ENCODE results near the gene RGS17.

Gene RGS17

DNA sequence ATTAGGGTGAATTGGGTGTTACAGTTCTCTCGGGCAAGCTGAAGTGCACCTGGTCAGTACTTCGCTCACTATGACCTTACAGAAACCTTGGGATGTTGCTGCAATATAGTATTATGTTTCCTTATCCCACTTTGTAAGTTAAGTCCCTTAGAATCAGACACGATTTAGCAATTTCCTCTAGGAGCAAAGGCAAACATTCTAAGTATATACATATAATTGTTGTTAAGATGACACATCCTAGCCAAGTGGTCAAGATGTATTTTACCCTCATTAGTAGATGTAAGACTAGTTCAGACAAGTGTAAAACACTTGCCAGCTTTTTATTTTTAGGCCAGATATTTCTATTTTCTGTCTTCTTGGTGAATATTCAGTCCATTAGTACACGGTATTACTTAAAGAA lies 31.1 kb upstream of the RGS17 start:
- DNase-seq (ENCODE audit: extremely low spot score) = no peak
- ChIA-PET CTCF (interaction anchor here (0.9 kb wide), 1 partner anchor 48 kb away, joined by 3 read pairs; no protein-coding TSS in a partner anchor), POLR2A (no interaction called here)
- TF ChIP-seq, protein P1, sequence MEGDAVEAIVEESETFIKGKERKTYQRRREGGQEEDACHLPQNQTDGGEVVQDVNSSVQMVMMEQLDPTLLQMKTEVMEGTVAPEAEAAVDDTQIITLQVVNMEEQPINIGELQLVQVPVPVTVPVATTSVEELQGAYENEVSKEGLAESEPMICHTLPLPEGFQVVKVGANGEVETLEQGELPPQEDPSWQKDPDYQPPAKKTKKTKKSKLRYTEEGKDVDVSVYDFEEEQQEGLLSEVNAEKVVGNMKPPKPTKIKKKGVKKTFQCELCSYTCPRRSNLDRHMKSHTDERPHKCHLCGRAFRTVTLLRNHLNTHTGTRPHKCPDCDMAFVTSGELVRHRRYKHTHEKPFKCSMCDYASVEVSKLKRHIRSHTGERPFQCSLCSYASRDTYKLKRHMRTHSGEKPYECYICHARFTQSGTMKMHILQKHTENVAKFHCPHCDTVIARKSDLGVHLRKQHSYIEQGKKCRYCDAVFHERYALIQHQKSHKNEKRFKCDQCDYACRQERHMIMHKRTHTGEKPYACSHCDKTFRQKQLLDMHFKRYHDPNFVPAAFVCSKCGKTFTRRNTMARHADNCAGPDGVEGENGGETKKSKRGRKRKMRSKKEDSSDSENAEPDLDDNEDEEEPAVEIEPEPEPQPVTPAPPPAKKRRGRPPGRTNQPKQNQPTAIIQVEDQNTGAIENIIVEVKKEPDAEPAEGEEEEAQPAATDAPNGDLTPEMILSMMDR (IDR thresholded peaks at IDR 0.05; ENCODE audit: control extremely low read depth, extremely low read depth, low read depth, missing control alignments) = no peak

DNA sequence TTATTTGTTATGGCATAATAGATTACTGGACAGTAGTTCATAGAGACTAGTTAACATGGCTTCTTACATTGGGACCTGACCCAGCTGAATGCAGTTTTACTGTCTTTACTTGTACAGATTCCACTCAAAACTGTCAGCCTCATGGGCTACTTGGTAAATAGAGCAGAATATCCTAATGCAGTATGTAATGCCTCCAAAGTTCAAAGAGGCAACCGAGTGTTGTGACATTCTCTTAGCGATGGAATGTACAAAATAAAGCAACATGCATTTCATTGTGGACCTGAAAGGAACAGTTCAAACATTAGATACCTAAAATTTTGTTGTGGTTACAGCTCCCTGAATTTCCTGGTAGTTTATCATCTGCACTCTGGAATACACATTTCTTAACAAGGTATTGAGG lies 29.1 kb upstream of the RGS17 start:
- ChIA-PET CTCF (interaction anchor here (1.6 kb wide), 1 partner anchor 9 kb away, joined by 3 read pairs; no protein-coding TSS in a partner anchor), POLR2A (no interaction called here)
- TF ChIP-seq, protein P1 (IDR thresholded peaks at IDR 0.05; ENCODE audit: control extremely low read depth, extremely low read depth, low read depth, missing control alignments) = no peak
- no peak for DNase-seq (ENCODE audit: extremely low spot score)

DNA sequence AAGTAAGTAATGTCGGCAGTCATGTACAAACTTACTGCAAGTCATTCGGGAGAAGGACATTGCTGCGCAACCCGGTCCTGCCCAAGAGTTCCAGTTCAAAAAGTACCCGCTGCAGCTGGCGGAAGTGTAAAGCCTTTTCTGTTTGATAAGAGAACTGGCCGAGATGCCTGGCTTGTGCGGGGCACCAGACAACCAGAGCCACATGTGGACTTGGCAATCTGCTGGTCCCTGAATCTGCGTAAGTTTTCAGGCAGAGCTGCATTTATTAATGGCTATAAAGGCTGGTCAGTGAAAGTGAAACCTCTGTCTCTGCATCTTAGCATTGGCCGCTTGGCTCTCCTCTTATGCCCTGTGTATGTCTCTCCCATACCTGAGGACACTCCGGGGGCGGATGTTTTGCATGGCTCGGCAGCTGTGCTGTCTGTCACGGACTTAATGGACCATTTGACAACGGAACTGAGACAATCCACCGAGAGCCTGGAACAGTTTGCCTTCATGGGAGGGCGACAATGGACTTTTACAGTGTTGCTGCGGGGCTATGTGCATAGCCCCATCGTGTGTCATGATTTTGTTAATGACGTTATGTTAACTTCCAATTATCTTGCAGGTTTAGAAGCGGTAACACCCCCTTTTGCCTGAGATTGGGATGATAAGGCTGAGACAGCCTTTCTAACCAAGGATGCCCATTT lies 19.8 kb upstream of the RGS17 start:
- no peak for DNase-seq (ENCODE audit: extremely low spot score)
- POLR2A ChIA-PET = no interaction called here
- TF ChIP-seq, protein P1 (IDR thresholded peaks at IDR 0.05; ENCODE audit: control extremely low read depth, extremely low read depth, low read depth, missing control alignments) = no peak
- CTCF ChIA-PET = no interaction called here

DNA sequence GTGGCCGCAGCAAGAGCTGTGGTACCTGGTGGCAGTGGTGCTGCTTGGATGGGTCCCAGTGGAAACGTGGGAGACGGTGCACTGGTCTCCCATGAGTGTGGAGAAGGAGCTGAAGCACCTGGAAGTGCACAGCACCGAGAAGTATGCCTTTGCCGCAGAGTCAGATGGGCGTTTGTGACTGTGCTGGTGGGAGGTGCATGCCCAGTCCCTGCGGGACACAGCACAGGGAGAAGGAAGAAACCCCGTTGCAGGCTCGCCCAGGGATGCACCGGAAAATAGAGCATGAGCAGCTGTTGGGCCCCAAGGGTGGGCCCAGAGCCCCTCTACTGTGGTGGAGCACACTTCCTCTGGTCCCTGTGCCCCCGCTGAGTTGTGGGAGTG lies 19.3 kb upstream of the RGS17 start:
- POLR2A ChIA-PET = no interaction called here
- no peak for DNase-seq (ENCODE audit: extremely low spot score)
- CTCF ChIA-PET = no interaction called here
- TF ChIP-seq, protein P1 (IDR thresholded peaks at IDR 0.05; ENCODE audit: control extremely low read depth, extremely low read depth, low read depth, missing control alignments) = no peak

DNA sequence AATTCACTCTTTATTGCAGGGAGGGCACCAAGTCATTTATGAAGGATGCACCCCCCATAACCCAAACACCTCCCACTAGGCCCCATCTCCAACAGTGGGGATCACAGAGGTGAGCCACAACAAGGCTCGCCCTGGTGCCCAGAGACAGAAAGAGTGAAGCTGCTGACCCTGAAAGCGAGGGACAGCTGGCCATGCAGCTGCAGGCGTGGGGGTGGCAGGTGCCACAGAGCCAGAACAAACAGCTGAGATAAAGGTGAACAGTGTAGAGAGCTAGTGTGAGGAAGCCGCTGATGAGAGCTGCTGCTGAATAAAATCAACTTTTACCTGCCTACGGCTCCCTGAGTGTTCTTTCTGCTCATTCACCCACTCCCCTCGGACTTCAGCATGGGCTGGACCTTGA lies 18.8 kb upstream of the RGS17 start:
- ChIA-PET CTCF (no interaction called here), POLR2A (no interaction called here)
- DNase-seq (ENCODE audit: extremely low spot score) = no peak
- TF ChIP-seq, protein P1 (IDR thresholded peaks at IDR 0.05; ENCODE audit: control extremely low read depth, extremely low read depth, low read depth, missing control alignments) = no peak

DNA sequence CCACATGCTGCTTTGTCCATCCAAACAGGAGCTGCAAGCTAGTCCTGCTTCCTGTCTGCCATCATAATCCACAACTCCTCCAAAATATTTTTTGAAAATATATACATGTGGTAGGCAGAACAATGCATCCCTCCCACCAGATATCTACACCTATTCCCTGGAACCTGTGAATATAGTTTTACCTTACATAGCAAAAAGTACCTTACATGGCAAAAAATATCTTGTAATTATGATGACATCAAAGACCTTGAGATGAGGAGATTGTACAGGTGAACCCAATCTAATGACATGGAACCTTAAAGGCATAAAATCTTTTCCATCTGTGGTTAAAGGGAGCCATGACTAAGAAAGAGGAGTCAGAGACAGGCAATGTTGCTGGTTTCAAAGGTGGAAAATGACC lies 15.3 kb upstream of the RGS17 start:
- ChIA-PET CTCF (no interaction called here), POLR2A (no interaction called here)
- no peak for DNase-seq (ENCODE audit: extremely low spot score)
- TF ChIP-seq, protein P1 (IDR thresholded peaks at IDR 0.05; ENCODE audit: control extremely low read depth, extremely low read depth, low read depth, missing control alignments) = no peak
